HEK293T (cell line): ENCODE measurements around the gene NFIA.

Experiments
- CTCF ChIA-PET: fragments of 350-600 bp; formaldehyde crosslinking; extraction: SDS; loops from one replicate; lab custom pipeline; 2021; ENCODE audit warnings: antibody characterized with exemption, inconsistent platforms; lab: Yijun Ruan, JAX
- POLR2A ChIA-PET: fragments of 350-600 bp; formaldehyde crosslinking; extraction: SDS; loops from one replicate; lab custom pipeline; 2020; ENCODE audit warnings: antibody characterized with exemption, inconsistent platforms; lab: Yijun Ruan, JAX
- DNase-seq: peaks from one replicate; pipeline ENCODE4 v3.0.0; 2012; ENCODE audit warnings: mixed read lengths; ENCODE audit errors: extremely low spot score
- ARNT ChIP-seq: fragments of 450-650 bp; IDR thresholded peaks from 2 replicates; pipeline ENCODE4 v1.6.1; 2017; ENCODE audit warnings: mild to moderate bottlenecking
- BHLHE40 ChIP-seq: fragments of 450-650 bp; IDR thresholded peaks from 2 replicates; pipeline ENCODE4 v1.6.1; 2016; ENCODE audit warnings: mild to moderate bottlenecking, moderate library complexity, borderline replicate concordance
- CTBP1 ChIP-seq: fragments of 450-650 bp; IDR thresholded peaks from 2 replicates; pipeline ENCODE4 v1.6.1; 2016; ENCODE audit warnings: borderline replicate concordance
- ELF4 ChIP-seq: fragments of 450-650 bp; IDR thresholded peaks from 2 replicates; pipeline ENCODE4 v1.6.1; 2017; ENCODE audit warnings: antibody characterized with exemption
- FOXA1 ChIP-seq: fragments of 450-650 bp; IDR thresholded peaks from 2 replicates; pipeline ENCODE4 v1.6.1; 2016; ENCODE audit warnings: mild to moderate bottlenecking
- FOXK2 ChIP-seq: fragments of 450-650 bp; IDR thresholded peaks from 2 replicates; pipeline ENCODE4 v1.6.1; 2016; ENCODE audit warnings: mild to moderate bottlenecking
- FOXM1 ChIP-seq: fragments of 450-650 bp; IDR thresholded peaks from 2 replicates; pipeline ENCODE4 v1.6.1; 2017; ENCODE audit warnings: mild to moderate bottlenecking, borderline replicate concordance
- HDGF ChIP-seq: fragments of 450-650 bp; IDR thresholded peaks from 2 replicates; pipeline ENCODE4 v1.6.1; 2017; ENCODE audit warnings: antibody characterized with exemption, borderline replicate concordance
- L3MBTL2 ChIP-seq: fragments of 450-650 bp; conservative IDR thresholded peaks from 2 replicates; pipeline ENCODE4 v1.6.1; 2016; ENCODE audit warnings: mild to moderate bottlenecking
- LEF1 ChIP-seq: fragments of 450-650 bp; IDR thresholded peaks from 2 replicates; pipeline ENCODE4 v1.6.1; 2017; ENCODE audit warnings: mild to moderate bottlenecking, borderline replicate concordance
- NFRKB ChIP-seq: fragments of 450-650 bp; IDR thresholded peaks from 2 replicates; pipeline ENCODE4 v1.6.1; 2016; ENCODE audit warnings: mild to moderate bottlenecking, moderate library complexity
- PKNOX1 ChIP-seq: fragments of 450-650 bp; IDR thresholded peaks from 2 replicates; pipeline ENCODE4 v1.6.1; 2016
- SP1 ChIP-seq: fragments of 450-650 bp; IDR thresholded peaks from 2 replicates; pipeline ENCODE4 v1.6.1; 2017
- SUZ12 ChIP-seq: fragments of 450-650 bp; IDR thresholded peaks from 2 replicates; pipeline ENCODE4 v1.6.1; 2016; ENCODE audit warnings: mild to moderate bottlenecking
- TARDBP ChIP-seq: fragments of 450-650 bp; IDR thresholded peaks from 2 replicates; pipeline ENCODE4 v1.6.1; 2016
- ZNF384 ChIP-seq: fragments of 450-650 bp; IDR thresholded peaks from 2 replicates; pipeline ENCODE4 v1.6.1; 2016

Gene NFIA

DNA sequence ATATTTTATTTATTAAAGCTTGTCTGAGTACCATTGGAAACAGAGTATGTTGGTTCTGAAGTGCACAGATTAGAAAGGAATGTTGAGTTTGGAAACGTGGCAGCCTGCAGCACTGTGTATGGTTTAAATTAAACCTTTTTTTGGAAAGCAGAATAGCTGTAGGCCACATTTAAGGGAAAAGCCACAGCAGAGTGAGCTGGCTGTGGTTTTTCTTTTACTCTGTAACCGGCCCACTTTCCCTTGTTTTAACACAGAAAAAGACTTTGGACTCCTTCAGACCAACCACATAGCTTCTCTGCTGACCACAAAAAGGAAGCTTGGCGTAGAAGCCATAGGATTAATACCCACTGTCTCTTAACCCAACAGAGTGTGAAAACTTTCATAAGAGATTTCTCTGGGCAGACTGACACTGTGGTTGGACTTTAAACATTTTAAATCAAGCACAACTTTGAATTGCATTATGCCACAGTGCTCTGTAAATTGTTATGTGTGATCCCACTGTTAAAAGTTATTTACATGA is 75.2 kb downstream of the NFIA start:
- POLR2A ChIA-PET, result no interaction called here
- CTCF ChIA-PET, result interaction anchor here (0.7 kb wide), 1 partner anchor 1475 kb away, joined by 3 read pairs; no protein-coding TSS in a partner anchor
- DNase-seq, result no peak
- TF ChIP-seq FOXK2, result no peak
- TF ChIP-seq LEF1, result no peak
- TF ChIP-seq CTBP1, result no peak
- no peak for TF ChIP-seq NFRKB
- TF ChIP-seq SP1, result no peak
- no peak for TF ChIP-seq HDGF
- no peak for TF ChIP-seq PKNOX1
- TF ChIP-seq FOXM1, result no peak
- no peak for TF ChIP-seq ZNF384
- no peak for TF ChIP-seq FOXA1
- TF ChIP-seq L3MBTL2, result no peak
- no peak for TF ChIP-seq SUZ12
- no peak for TF ChIP-seq ARNT
- TF ChIP-seq ELF4, result no peak
- no peak for TF ChIP-seq TARDBP
- no peak for TF ChIP-seq BHLHE40

DNA sequence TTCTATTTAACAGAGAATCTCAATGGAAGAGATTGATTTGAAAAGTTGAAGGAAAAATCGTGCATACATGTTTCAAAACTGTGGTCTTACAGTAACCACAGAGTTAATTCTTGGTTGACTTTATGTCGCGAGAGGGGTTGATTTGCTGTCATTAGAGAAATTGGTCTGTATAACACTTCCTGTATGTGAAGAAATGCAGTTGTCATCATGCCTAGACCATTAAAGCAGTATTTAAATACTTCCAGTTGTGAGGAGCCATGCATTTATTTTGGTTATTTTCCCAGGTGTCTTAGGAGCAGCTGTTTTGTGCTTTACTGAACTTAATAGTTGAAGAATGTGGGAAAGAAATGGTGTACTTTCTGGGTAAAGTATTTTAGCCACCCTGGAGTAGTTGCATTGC is 76.2 kb downstream of the NFIA start:
- ChIA-PET POLR2A (no interaction called here), CTCF (no interaction called here)
- no peak for TF ChIP-seq FOXM1
- no peak for TF ChIP-seq SUZ12
- TF ChIP-seq BHLHE40, result no peak
- TF ChIP-seq NFRKB, result no peak
- TF ChIP-seq ARNT, result no peak
- TF ChIP-seq LEF1, result no peak
- no peak for TF ChIP-seq ELF4
- TF ChIP-seq CTBP1, result no peak
- no peak for TF ChIP-seq FOXA1
- no peak for TF ChIP-seq PKNOX1
- TF ChIP-seq HDGF, result no peak
- TF ChIP-seq L3MBTL2, result no peak
- TF ChIP-seq FOXK2, result no peak
- TF ChIP-seq ZNF384, result no peak
- TF ChIP-seq TARDBP, result no peak
- TF ChIP-seq SP1, result no peak
- DNase-seq, result no peak

- POLR2A ChIA-PET, result no interaction called here
- TF ChIP-seq NFRKB, result no peak
- no peak for DNase-seq
- CTCF ChIA-PET, result no interaction called here
Observed at GRCh38 chr1:61160526-61160925, 78.2 kb downstream of the NFIA start.

DNA sequence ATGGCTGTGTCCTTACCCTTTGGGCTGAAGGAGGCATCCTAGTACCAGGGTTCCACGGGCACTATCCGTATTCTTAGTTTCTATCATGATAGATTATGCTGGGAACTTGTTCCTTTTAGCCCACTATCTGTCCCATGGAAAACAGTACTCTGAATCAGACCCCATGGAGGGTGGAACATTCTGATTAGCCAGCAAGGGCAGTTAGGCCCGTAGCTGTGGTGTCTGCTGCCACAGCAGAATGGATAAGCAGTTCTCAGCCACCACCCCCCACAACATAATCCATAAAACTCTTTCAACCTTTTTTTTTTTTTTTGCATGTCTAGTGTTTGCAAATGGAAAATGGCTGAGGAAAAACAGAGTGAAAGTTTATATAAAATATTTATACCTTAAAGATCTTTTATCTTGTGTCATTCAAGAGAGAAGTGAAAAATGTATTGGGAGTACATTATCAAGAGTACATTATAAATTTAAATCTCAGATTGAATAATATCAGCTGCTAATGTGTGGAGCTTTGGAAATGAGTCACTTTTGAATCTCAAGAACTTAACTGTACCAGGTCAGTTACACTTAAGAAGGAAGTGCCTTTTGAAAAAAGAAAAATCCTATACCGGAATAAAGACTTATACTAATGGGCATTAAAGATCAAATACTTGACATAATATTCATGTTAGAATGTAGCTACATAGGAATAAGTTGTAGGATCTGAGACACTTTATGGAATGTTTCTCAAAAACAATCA is 80.3 kb downstream of the NFIA start:
- ChIA-PET CTCF (interaction anchor here (0.7 kb wide), 1 partner anchor 201 kb away, joined by 3 read pairs; no protein-coding TSS in a partner anchor), POLR2A (no interaction called here)
- TF ChIP-seq HDGF (no peak), CTBP1 (no peak), ZNF384 (peak; percentile 50; the same call in 1 of the 2 replicates)
- DNase-seq, result no peak

GRCh38 chr1:61163355-61163754 is 81.0 kb downstream of the NFIA start:
- POLR2A ChIA-PET, result no interaction called here
- CTCF ChIA-PET, result no interaction called here
- no peak for DNase-seq
- TF ChIP-seq HDGF, result no peak

DNA sequence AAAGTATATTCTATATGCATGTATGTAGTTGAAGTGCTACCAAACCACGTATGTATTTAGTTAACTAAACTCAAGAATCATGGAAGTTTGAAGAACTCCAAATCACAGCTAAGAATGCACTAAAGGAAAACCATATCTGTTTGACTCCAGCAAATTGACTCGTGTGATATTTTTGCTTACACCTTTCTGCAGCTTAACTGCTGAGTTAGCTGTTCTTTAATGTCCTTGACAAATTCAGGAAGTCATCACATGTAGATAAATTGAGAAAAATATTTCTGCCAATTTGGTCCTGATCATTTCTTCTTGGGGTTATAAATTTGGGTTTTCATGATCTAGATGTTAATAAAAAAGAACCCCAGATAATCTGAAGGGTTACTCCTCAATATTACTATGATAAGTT is 83.0 kb downstream of the NFIA start:
- ChIA-PET CTCF (no interaction called here), POLR2A (interaction anchor here (0.8 kb wide), 1 partner anchor 9 kb away, joined by 4 read pairs; no protein-coding TSS in a partner anchor)
- TF ChIP-seq FOXA1, result no peak
- no peak for TF ChIP-seq SUZ12
- no peak for TF ChIP-seq FOXM1
- TF ChIP-seq LEF1, result no peak
- no peak for TF ChIP-seq ZNF384
- TF ChIP-seq ELF4, result no peak
- TF ChIP-seq NFRKB, result no peak
- no peak for TF ChIP-seq HDGF
- TF ChIP-seq PKNOX1, result no peak
- TF ChIP-seq TARDBP, result no peak
- no peak for TF ChIP-seq ARNT
- TF ChIP-seq BHLHE40, result no peak
- no peak for TF ChIP-seq FOXK2
- TF ChIP-seq L3MBTL2, result no peak
- TF ChIP-seq CTBP1, result no peak
- TF ChIP-seq SP1, result no peak
- no peak for DNase-seq

- ChIA-PET CTCF (interaction anchor here (0.6 kb wide), 1 partner anchor 179 kb away, joined by 3 read pairs; no protein-coding TSS in a partner anchor), POLR2A (interaction anchor here (1.2 kb wide), 1 partner anchor 13 kb away, joined by 3 read pairs; no protein-coding TSS in a partner anchor)
- TF ChIP-seq ELF4, result no peak
- TF ChIP-seq ARNT, result no peak
- TF ChIP-seq TARDBP, result no peak
- TF ChIP-seq L3MBTL2, result no peak
- no peak for TF ChIP-seq NFRKB
- TF ChIP-seq SP1, result no peak
- TF ChIP-seq FOXK2, result no peak
- TF ChIP-seq CTBP1, result no peak
- TF ChIP-seq PKNOX1, result no peak
- no peak for DNase-seq
Observed at GRCh38 chr1:61167309-61167708, 84.9 kb downstream of the NFIA start.
